GM21619 (cell line): ENCODE measurements around the gene CDHR5.

Source experiments
- ATAC-seq: cut with Tn5 transposase; IDR thresholded peaks from one replicate; pipeline ENCODE4 v1.9.1; 2021; ENCODE audit not compliant: unreplicated experiment

CDHR5 gene

GRCh38 chr11:643849-644738 is 19.3 kb upstream of the CDHR5 start:
- no peak for ATAC-seq

DNA sequence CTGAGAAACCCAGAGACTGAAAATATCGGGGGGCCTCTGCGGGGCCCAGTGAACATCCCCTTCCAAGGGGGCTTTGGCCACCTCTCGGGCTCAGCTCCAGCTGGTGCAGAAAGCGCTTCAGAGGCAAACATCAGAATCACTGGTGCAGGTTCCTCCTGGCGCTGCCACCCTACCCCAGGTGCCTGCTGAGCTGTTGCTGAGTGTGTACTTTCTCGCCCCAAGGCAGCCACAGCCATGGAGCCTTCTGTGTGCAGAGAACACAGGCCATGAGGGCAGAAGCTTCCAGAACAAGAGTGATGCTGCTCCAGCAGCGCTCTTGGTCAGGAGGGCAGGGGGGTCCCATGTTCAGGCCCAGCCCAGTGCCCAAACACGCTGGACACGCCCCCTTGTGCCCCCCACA is 18.6 kb upstream of the CDHR5 start:
- ATAC-seq: no peak

- no peak for ATAC-seq
Measured at GRCh38 chr11:641806-642370, 17.1 kb upstream of the CDHR5 start.

GRCh38 chr11:640021-640706 is 15.4 kb upstream of the CDHR5 start:
- ATAC-seq: no peak

GRCh38 chr11:639332-639955 is 14.7 kb upstream of the CDHR5 start:
- ATAC-seq: no peak

DNA sequence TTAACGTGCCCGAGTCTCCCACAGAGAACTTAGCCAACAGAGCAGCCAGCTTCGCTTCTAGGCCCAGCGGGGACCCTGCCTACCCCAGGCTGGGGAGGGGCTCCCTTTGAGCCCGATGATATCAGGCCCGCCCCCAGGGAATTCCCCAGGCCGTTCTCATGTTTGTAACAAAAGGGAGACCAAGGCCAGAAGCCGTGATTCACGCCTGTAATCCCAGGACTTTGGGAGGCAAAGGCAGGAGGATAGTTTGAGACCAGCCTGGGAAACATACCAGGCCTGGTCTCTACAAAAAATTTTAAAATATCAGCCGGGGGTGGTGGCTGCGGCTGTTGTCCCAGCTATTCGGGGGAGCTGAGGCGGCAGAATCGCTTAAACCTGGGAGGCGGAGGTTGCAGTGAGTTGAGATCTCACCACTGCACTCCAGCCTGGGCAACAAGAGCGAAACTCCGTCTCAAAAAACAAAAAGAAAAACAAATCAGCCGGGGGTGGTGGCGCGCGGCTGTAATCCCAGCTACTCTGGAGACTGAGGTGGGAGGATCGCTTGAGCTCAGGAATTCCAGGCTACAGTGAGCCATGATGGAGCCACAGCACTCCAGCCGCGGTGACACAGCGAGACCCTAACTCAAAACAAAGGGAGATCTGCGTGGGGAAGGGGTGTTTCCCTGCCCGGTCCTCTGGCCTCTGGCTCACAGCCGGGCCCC is 14.0 kb upstream of the CDHR5 start:
- no peak for ATAC-seq

DNA sequence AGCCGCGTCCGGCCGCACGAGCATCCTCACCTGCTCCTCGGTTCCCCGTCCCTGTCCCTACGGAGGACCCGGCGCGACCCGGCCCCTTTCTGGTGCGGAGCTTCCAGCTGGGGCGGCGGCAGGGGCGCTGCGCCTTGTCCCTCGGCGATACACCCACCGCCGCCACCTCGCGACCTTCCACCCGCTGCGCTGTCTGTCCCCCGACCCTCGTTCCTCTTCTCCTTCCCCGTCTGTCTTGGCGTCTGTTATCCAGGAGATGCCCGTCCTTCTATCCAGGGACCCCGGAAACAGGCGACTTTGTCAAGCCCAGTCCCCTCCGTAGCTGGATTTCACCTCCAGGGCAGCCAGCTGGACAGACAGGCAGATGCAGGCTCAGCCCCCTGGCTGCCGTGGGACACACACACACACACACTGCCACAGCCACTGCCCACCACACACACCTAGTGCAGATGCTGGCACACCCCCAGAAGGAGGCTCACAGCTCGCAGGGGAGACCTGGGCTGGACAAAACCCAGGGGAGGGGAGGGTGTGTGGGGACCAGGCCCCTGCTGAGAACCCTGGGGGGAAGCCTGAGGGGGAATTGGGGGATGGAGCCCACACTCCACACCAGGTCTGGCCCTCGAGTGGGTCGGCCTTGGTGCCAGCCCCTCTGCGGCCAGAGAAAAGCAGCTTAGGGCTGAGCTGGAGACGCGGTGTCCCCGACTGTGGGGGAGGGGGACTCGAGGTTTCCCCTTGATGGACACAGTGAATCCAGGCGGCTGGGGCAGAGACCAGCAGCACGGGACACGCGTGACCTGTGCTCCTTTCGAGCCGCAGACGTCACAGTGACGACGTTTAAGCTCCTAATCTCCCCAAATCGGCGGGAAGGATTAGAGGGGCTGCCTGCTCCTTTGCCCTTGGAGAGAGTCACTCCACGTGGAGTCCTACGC is 13.1 kb upstream of the CDHR5 start:
- no peak for ATAC-seq

GRCh38 chr11:637333-637592 is 12.5 kb upstream of the CDHR5 start:
- ATAC-seq: no peak

GRCh38 chr11:636511-637332 is 12.0 kb upstream of the CDHR5 start, which contains the start of gene DRD4:
TSS of gene DRD4 (plus strand) at chr11:637269. CDS start at chr11:637305, 36 bp downstream.
- ATAC-seq: no peak

DNA sequence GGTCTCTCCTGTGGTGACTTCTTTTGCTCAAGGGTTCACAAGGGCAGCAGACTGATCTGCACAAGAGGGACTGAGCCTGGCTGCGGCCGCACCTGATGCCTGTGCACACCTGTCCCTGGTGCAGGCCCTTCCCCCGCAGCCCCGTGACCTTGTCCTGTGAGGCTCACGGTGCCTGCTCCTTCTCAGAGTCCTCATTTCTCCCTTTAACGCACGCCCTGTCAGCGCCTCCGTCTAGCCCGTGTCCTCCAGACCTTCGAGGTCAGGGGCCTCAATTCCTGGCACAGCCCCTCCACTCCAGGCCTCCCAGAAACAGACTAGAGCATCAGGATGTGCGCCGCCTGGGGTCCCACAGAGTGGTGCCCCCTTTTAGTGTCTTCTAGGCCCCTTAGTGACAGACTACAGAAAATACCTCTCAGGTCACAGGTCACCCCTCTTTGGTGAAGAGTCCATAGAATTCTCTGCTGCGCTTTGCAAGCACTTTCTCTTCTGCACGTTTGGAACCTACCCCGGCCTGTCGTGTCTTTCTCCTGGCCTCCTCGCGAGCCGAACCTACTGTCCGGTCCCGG is 11.3 kb upstream of the CDHR5 start:
- ATAC-seq: no peak

GRCh38 chr11:630871-631270 is 6.1 kb upstream of the CDHR5 start:
- no peak for ATAC-seq

- no peak for ATAC-seq
Measured at GRCh38 chr11:629237-629583, 4.5 kb upstream of the CDHR5 start.

DNA sequence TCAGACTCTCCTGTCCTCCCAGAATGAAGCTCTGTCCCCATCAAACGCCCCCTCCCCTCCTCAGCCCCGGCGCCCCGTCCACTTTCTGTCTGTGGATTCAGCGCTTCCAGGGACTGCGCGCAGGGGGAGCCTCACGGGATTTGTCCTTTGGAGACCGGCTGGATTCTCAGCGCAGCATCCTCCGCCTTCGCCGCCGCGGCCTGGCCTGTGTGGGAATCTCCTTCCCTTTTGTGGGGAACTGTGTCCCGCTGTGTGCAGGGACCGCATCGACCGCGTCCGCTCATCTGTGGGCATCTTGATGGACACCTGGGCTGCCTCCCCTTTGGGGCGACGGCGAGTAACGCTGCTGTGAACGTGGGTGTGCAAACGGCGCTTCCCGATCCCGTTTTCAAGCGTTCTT is 3.3 kb upstream of the CDHR5 start:
- no peak for ATAC-seq

- ATAC-seq: no peak
Measured at GRCh38 chr11:627308-627576, 2.5 kb upstream of the CDHR5 start.

DNA sequence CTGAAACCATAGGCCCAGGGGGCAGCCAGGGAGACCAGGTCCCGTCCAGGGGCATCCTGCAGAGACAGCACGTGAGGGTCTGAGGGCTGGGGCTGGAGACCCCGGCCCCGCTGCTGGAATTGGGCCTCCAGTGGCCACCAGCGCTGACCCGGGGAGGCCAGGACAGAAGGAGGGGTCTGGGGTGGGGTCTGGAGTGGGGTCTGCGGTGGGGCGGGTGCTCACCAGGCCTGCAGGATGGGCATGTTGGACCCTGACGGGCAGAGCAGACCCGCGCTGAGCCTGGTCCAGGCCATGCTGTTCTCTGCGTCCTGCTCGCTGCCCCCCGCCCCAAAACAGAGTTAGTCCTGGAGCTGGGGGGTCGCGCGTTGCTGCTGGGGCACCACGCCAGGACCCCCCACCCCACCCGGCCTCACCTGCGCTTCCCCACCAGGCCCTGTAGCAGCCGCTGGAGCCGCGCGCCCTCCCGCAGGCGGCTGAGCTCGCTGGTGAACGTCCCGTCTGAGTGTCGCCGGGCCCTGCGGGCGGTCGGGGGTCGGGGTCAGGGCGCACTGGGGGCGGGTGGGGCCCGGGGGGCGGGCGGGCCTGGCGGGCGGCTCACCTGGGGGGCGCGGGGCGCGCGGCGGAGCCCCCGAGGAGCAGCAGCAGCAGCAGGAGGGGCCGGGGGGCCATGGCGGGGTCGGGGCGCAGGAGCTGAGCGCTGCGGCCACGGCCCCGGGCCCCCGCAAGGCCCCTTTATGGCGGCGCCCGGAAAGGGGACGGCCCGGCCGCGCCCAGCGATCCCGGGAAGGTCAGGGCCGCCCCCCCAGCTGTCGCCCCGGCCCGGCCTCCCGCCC is 1.9 kb upstream of the CDHR5 start, which contains the start of gene SCT:
SCT (minus strand) TSS at position 707 of the 833 bp plus-strand sequence; CDS start at position 669, 38 bp downstream.
- ATAC-seq: no peak

DNA sequence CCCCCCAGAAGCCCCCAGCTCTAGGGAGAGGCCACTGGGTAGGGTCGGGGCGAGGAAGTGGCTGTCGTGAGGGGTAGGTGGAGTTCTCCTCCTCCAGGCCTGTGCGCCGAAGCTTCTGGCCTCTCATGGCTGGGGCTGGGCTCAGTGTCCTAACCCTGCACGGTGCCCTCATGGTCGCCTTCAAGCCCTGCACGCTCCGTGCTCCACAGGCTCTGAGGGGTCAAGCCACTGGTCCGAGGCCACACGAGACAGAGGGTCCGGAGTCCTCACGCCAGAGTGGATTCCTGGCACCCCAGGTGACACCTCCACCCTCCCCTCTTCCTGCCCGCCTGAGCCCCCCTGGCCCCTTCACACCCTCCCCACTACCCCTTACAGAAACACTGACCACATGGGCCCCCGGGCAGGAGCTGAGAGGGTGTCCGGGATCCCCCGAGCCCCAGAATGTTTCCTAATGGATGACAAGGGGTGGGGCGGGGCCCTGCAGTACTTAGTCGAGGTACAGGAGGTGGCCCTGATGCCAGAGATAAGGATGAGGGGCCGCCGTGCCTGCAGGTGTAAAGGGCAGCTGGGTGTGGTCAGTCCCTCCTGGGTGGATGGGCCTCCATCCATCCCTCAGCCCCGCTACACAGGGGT is 997 bp upstream of the CDHR5 start:
- no peak for ATAC-seq

DNA sequence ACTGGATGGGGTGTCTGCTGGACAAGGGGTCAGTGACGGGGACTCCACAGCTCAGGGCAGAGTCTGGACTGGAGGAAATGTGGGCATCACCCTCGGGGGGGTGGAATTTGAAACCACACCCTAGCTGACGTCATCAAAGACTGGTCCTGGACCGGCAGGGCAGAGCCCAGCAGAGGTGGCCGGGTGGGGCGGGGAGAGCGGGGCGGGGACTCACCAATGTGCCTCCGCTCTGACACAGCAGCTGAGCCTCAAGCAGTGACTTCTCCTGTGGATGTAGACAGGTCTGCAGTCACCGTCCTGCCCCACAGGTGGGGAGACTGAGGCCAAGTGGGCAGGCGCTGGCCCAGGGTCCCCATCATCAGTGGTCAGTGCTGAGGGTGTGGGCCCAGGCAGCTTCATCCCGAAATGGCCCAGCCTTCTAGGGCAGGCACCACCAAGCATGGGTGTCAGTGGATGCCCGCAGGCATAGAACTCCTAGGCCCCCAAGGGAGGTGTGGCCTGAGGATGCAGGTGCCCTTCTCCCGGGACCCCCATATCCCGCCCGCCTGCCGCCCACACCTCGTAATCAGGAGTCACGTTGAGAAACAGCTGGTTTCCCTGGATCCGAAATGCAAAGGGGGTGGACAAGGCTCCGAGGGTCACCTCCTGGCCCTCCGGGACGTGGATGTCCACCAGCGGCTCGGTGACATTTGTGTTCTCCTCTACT is 603 bp downstream of the CDHR5 start:
- no peak for ATAC-seq
